HG03520 (cell line): ENCODE data around the gene MBOAT1.
"Not testable (repeated sequence)": the region's sequence is repeated elsewhere in the genome, so short reads cannot be mapped to it uniquely, and the experiment has no call there.

Source experiments
- ATAC-seq: cut with Tn5 transposase; IDR thresholded peaks from one replicate; pipeline ENCODE4 v1.9.1; 2021; ENCODE audit warnings: mild to moderate bottlenecking, moderate library complexity; ENCODE audit not compliant: unreplicated experiment

MBOAT1 gene

GRCh38 chr6:20173833-20174792 is 38.2 kb downstream of the MBOAT1 start:
- no peak for ATAC-seq

DNA sequence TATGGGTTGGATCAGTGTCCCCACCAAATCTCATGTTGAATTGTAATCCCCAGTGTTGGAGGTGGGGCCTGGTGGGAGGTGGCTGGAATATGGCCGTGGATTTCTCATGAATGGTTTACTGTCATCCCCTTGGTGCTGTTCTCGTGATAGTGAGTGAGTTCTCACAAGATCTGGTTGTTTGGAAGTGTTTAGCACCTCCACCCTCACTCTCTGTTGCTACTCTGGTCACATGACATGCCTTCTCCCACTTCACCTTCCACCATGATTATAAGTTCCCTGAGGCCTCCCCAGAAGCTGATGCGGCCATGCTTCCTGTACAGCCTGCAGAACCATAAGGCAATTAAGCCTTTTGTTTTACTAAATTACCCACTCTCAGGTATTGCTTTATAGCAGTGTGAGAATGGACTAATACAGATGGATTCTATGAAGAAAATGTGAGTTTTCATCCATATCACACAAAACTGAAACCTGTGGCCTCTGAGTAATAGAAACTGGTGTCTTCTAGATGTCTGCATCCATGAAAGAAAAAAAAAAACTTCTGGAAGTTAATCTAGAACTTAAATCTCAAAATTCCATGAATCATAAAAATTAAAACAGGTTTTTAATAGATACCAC is 39.3 kb downstream of the MBOAT1 start:
- no peak for ATAC-seq

DNA sequence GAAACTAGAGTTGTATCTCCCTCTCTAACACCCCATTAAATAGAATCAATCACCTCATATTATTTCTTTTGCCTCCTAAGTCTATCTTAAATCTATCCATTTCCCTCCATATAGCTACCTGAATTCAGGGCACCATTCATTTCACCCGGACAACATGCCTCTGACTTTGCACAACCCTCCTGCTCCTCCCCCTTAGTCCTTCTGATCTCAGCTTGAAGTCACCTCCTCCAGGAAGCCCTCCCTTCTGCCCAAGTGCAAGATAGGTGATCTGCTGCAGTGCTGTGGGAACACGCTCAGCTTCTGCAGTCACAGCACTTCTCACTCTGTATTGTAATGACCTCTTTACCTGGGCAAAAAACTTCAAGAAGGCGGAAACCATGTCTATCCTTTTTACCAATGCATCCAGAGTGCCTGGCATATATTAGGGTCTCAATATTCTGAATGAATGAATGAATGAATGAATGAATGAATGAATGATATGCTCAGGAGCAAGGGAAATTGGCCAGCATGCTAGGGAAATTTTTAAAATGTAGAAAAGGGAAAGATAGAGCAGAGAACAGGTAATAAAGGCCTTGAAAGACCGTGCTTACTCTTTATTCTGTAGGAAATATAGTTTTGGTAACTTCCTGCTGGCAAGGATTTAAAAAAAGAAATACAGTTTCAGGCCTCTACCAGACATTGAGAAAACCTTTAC is 41.7 kb downstream of the MBOAT1 start:
- ATAC-seq, result no peak

DNA sequence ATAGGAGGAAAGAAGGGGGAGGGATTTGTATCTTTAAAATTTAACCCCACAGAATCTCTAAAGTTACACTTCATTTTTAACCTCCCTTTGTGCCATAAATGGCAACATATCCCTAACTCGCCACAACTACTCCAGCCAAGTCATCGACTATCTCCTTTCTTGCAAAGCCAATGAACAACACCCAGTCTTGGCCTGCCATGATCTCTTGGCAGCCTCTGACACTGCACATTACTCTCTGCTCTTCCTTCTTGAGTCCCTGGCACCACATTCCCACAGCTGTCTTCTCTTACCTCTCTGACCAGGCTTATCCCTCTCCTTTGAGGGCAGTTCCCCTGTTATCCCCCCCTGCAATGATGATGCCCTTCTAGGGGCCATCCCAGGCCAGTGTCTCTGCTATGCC is 42.5 kb downstream of the MBOAT1 start:
- no peak for ATAC-seq

DNA sequence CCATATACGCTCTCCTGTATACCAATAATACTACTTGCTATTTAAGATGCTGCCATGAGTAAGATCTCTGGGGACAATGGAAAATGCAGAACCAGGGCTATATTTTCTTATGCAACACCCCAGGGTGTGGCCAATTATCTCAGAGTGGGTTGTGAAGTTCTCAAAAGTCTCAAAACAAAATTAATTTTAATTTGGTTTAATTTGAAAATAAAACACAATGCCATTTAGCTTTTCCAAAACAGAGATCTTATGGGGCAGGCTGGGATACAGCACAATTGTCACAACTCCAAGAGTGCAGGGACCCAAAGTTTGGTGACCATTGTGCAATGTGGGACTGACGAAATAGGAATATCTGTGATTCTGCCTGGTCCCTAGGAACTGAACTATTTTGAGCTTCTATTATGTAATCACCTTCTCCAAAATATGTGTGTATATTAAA is 43.1 kb downstream of the MBOAT1 start:
- no peak for ATAC-seq

- no peak for ATAC-seq
These were observed 43.6 kb downstream of the MBOAT1 start for GRCh38 chr6:20168690-20169089.

- no peak for ATAC-seq
These were observed 44.7 kb downstream of the MBOAT1 start for GRCh38 chr6:20167601-20168000.

GRCh38 chr6:20166210-20166609 is 46.1 kb downstream of the MBOAT1 start:
- ATAC-seq, result no peak

- ATAC-seq, result no peak
These were observed 49.8 kb downstream of the MBOAT1 start for GRCh38 chr6:20162515-20162914.

DNA sequence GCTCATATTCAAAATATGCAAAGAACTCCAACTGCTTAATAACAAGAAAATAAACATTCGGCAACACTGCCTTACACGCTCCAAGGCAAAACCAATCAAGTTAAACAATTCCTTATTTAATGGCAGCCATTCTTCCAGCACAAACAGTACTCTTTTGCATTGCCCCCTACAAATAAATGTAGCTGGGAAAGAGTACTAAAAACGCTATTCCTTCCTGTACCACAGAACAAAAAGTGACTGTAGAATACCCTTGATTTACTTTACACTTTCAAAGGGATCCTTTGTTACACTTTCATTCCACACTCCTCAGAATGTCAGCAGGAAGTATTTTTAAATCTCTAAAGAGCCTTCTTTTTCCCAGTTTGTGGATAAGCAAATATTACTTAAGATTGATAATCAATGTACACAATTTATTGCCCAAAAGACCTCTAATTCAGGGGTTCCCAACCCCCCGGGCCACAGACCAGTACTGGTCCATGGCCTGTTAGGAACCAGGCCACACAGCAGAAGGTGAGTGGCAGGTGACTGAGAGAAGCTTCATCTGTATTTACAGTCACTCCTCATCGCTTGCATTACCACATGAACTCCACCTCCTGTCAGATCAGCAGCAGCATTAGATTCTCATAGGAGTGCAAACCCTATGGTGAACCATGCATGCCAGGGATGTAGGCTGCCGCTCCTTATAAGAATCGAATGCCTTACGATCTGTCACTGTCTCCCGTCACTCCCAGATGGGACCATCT is 51.6 kb downstream of the MBOAT1 start:
- no peak for ATAC-seq

- ATAC-seq, result no peak
These were observed 52.3 kb downstream of the MBOAT1 start for GRCh38 chr6:20159781-20160540.

GRCh38 chr6:20159098-20159497 is 53.2 kb downstream of the MBOAT1 start:
- no peak for ATAC-seq

DNA sequence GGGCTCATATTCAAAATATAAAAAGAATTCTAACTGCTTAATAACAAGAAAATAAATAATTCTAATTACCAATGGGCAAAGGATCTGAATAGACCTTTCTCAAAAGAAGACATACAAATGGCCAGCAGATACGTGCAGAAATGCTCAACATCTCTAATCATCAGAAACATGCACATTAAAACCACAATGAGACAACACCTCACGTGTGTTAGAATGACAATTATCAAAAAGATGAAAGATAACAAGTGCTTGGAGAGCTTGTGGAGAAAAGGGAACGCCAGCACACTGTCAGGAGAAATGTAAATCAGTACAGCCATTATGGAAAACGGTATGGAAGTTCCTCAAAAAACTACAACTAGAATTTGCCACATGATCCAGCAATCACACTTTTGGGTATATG is 53.6 kb downstream of the MBOAT1 start:
- ATAC-seq, result no peak

- ATAC-seq, result no peak
These were observed 55.4 kb downstream of the MBOAT1 start for GRCh38 chr6:20156824-20157223.

- no peak for ATAC-seq
These were observed 57.5 kb downstream of the MBOAT1 start for GRCh38 chr6:20154753-20155152.

- no peak for ATAC-seq
These were observed 59.1 kb downstream of the MBOAT1 start for GRCh38 chr6:20153194-20153593.

- no peak for ATAC-seq
These were observed 63.8 kb downstream of the MBOAT1 start for GRCh38 chr6:20148433-20148832.

DNA sequence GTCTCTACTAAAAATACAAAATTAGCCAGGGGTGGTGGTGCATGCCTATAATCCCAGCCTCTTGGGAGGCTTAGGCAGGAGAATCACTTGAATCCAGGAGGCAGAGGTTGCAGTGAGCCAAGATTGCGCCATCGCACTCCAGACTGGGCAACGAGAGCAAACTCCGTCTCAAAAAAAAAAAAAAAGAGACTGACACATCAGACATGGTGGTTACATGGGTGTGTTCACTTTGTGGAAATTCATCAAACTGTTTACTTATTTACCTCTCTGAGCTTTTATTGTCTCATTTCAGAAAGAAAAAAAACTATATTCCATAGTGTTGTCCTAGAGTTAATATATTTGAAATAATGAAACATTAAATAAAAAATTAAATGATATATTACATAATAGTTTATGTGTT is 64.8 kb downstream of the MBOAT1 start:
- ATAC-seq, result no peak

DNA sequence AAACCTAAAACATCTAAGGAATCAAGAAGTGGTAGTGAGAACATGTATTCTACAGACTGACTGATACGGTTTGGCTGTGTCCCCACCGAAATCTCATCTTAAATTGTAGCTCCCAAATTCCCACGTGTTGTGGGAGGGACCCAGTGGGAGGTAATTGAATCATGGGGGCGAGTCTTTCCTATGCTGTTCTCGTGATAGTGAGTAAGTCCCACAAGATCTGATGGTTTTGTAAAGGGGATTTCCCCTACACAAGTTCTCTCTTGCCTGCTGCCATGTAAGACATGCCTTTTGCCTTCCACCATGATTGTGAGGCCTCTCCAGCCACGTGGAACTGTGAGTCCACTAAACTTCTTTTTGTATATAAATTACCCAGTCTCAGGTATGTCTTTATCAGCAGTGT is 65.4 kb downstream of the MBOAT1 start:
- ATAC-seq, result not testable (repeated sequence)

DNA sequence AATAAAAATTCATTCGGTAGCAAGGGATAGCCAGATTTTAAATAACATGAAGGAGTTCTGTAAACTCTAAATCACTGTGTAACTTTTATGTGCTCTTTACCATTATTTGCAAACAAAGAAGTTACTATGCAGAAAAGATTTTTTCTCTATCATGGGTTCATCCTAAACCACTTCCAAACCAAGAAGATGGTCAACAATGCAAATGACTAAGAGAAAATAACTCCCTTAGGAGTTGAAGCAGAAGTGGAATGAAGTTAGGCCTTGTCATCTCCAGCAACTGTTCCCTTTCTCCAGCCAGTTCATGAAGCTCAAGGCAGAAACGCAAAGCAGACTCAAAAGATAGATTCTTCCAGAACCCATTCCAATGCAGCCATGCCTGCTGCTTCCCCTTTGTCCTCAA is 66.0 kb downstream of the MBOAT1 start:
- ATAC-seq, result no peak
